RWPE1 (cell line): ENCODE results near the gene NKRF.
A peak's percentile ranks its signal among the peaks of the same experiment; 100 is the strongest.

Experiments
- CTCF ChIA-PET: fragments of 350-600 bp; sonication (Branson Sonifier 250); formaldehyde crosslinking; extraction: SDS; loops from one replicate; lab custom pipeline; 2021; lab: Yijun Ruan, JAX
- POLR2A ChIA-PET: fragments of 400-600 bp; formaldehyde crosslinking; extraction: SDS; loops from one replicate; lab custom pipeline; 2020; ENCODE audit warnings: antibody characterized with exemption; ENCODE audit not compliant: low non-redundant PET; lab: Yijun Ruan, JAX
- DNase-seq: peaks from one replicate; pipeline ENCODE4 v3.0.0; 2012; ENCODE audit warnings: low spot score
- H3K27ac ChIP-seq: fragments of 450-650 bp; 2 replicates; pipeline ENCODE4 v1.5.1; 2017
- CTCF ChIP-seq: fragments of 450-650 bp; conservative IDR thresholded peaks from 2 replicates; pipeline ENCODE4 v1.5.1; 2017; ENCODE audit warnings: low read depth, mild to moderate bottlenecking

NKRF gene

DNA sequence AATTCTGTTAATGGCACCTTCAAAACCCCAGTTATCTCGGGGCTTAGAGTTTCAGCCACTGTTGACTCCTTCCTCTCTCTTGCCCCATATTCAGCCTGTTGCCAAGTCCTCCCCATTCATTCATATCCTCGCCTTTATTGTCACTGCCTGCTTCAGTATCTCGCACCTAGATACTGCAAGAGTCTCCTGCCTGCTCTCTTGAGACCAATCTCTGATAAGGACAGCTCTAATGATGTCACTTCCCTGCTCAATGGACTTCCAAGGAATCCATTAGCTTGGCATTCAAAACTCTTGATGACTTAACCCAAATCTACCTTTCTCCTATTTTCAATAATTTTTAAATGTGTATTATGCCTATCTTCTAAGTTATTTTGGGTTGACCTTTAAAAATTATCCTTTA, 33.0 kb downstream of the NKRF start:
- DNase-seq: no peak
- H3K27ac ChIP-seq: no peak overlapping the region
- TF ChIP-seq CTCF: no peak
- ChIA-PET CTCF (interaction anchor here (0.8 kb wide), 1 partner anchor 104 kb away, joined by 3 read pairs; no protein-coding TSS in a partner anchor), POLR2A (interaction anchor here (0.5 kb wide), 1 partner anchor 200 kb away, joined by 3 read pairs; no protein-coding TSS in a partner anchor)

GRCh38 chrX:119570351-119570835, 35.8 kb downstream of the NKRF start:
- ChIA-PET CTCF (no interaction called here), POLR2A (no interaction called here)
- H3K27ac ChIP-seq: no peak overlapping the region
- DNase-seq: no peak
- TF ChIP-seq CTCF: no peak

DNA sequence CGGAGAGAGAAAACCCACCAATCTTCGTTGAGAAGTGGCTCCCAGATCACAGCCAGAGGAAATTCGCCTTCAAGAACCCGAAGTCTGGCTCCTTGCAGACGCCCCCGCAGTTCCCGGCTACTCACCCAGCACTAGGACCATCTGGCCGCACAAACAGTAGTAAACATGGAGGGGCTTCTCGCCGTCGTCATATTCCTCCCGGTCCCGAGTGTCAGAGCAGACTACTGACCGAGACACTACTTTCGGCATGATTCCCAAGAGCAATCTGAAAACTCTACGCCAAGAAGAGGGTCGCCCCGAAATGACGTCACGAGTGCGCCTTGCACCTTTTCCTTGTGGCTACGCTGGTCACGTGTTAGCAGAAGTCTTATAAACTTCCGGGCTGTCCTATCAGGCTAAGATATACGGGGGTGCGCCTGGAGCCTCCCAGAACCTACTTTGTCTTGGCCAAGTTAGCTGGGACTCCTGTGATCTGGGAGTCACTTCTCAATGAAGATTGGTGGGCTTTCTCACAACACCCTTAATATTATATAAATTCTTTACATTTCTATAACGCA, 41.0 kb downstream of the NKRF start, which contains the start of gene STEEP1:
STEEP1 (minus strand) TSS at position 303 of the 557 bp plus-strand sequence; CDS start at position 249, 54 bp downstream.
- ChIA-PET CTCF (no interaction called here), POLR2A (interaction anchor here (0.6 kb wide), 1 partner anchor 36 kb away, joined by 5 read pairs; no protein-coding TSS in a partner anchor)
- peak within 1 kb of the TSS; percentile 60 for H3K27ac ChIP-seq
- DNase-seq: peak; percentile 80
- TF ChIP-seq CTCF: no peak

DNA sequence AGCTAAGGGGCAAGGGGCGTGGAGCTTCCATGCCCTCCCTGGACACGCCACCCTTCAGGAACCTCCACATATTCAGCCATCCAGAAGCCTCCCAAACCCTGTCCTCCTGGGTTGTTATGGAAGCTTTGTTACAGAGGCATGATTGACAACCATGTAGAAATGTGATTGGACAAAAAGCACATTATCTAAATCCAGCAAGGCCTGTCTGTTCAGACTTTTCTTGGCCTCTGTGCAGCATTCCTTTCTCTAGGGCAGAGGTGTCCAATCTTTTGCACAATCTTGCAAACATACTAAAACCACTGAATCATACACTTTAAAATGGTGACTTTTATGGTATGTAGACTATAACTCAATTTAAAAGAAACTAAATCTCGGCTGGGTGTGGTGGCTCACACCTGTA, 53.7 kb downstream of the NKRF start:
- no peak for DNase-seq
- peak overlapping the region; percentile 48; the same call in 1 of the 2 replicates for H3K27ac ChIP-seq
- ChIA-PET POLR2A (no interaction called here), CTCF (interaction anchor here (0.6 kb wide), 1 partner anchor 330 kb away, joined by 6 read pairs; no protein-coding TSS in a partner anchor)
- TF ChIP-seq CTCF: no peak

GRCh38 chrX:119549327-119550016, 56.8 kb downstream of the NKRF start:
- DNase-seq: no peak
- no peak overlapping the region for H3K27ac ChIP-seq
- CTCF ChIA-PET: no interaction called here
- no peak for TF ChIP-seq CTCF
- POLR2A ChIA-PET: no interaction called here

DNA sequence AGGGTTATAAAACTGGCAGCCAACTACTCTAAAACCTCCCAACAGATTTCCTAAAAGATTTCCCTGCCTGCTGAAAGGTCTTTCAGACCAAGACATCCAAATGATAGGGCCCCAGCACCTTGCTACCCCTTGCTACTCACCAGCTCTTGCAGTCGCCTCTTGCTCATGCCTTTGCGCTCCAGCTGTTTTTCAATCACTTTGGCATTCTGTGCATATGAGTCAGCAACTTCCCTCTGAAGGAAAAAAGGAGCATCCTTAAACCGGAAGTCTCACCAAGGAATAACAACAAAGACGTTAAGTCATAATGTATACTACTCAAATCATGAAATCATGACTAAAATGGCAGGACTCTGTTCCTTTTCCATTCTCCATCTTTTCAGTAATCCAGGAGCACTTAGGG, 65.0 kb downstream of the NKRF start:
- CTCF ChIA-PET: no interaction called here
- POLR2A ChIA-PET: no interaction called here
- no peak for TF ChIP-seq CTCF
- no peak overlapping the region for H3K27ac ChIP-seq
- DNase-seq: peak; percentile 51
